SK-N-SH (cell line): ENCODE results near the gene ELAVL4. TPM values are rescaled to one million over a fixed set of nuclear protein-coding genes. Genes with fewer than 3 reads are reported as not detected.

Experiments used
- polyA plus RNA-seq, 3 experiments: library from polyadenylated mRNA; depleted of rRNA; stranded (reverse); fragments of >200 nt; gene quantifications; 2 replicates each; pipeline ENCODE4 v1.2.3, GENCODE V29; 2012

The ELAVL4 gene
- polyA plus RNA-seq, 1 of the 3 experiments (the other 2 are of a cell fraction): 2.7 TPM

Other genes starting within 250 kb of the ELAVL4 start
- 0.07 and 0.15 TPM in 2 replicates for gene AGBL4, start 85.0 kb upstream of the ELAVL4 start, polyA plus RNA-seq (2012; rRNA removed)